ENCODE measurements around the gene SUPT4H1.

DNA sequence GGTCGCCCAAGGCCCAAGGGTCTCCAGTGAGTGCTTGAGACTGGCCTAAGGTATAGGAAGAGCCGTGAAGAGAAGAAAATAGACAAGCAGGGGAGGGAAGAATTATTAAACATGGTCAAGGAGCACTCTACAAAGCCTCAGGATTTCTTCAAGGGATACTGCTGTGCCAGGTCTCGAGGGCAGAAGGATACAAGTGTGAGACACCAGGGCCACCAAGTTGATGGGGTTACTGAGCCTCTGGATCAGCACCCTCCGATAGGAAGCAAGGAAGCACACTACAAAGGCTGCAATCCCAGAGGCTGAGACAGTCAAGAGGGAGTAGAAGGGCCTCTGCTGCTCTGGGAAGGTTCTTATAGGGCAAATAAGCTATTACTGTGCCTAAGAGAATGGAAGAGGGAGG, 6.5 kb downstream of the SUPT4H1 start:
- TF ChIP-seq RAD21 (IDR thresholded peaks at IDR 0.05; ENCODE audit: low read depth), result no peak
- TF ChIP-seq CREB1 (IDR thresholded peaks at IDR 0.05; ENCODE audit: low read depth), result no peak

Data from Ishikawa (cell line).